ENCODE results near the gene TLL1.

TLL1 gene

DNA sequence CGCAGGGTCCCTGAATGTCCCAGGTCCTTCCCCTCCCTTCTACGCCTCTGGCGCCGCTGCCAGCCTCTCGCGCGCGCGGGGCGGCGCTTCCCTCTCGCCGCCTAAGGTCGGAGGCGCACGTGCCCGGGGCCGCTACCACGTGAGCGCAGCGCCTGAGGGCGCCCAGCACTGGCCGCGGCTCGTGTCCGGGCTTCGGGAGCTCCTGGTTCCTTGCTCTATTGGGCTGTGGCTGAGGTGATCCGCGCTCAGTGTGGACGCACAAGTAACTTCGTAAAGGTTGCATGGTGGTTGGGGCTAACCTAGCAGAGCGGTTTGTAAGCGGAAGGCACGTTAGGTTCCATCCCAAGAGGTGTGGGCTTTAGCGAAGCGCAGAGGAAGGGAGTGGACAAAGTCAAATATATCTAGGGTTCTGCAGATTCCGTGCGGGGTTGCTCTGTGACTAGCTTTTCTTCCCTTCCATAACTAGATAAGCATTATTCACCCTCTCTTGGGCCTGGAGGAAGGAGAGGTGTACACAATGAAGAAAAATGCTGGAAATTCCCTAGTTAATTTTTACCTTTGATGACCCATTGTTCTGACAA, 1.8 kb downstream of the TLL1 start:
- DNase-seq, result peak; percentile 7

DNA sequence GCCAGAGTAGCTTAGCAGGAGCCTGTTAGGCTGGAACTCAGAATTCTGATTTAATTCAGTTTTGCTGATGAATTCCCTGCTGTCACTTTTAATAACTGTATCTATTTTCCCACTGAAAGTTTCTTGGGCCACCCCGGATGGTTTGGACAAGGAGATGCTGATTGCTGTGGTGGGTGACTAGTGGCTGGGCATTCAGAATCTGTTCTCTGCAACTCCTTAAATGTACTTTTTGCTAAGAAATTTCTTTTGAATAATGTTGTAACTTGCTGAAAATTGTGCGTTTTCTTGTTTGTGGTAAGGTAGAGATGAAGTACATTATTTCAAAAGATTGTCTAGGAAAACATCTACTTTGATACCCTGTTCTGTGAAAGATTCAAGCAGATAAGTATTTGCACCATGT, 2.4 kb downstream of the TLL1 start:
- Histone ChIP-seq H3K27me3 (peaks cover 65% of the 10 kb centered on the region), H3K9me3 (no peaks in the 10 kb centered on the region; the same call in 1 of the 2 replicates), H3K4me1 (no peaks in the 10 kb centered on the region), H3K36me3 (no peaks in the 10 kb centered on the region), H3K4me3 (ENCODE audit: low read depth, low read length) (no peak overlapping the region)
- DNase-seq, result no peak
- TF ChIP-seq CTCF (IDR thresholded peaks at IDR 0.05; ENCODE audit: low read depth, low read length), result no peak

More for the DNA sequence above, 1.8 kb downstream of the TLL1 start:
- Histone ChIP-seq H3K36me3 (no peaks in the 10 kb centered on the region), H3K9me3 (no peaks in the 10 kb centered on the region; the same call in 1 of the 2 replicates), H3K27me3 (peaks cover 70% of the 10 kb centered on the region), H3K4me1 (no peaks in the 10 kb centered on the region), H3K4me3 (ENCODE audit: low read depth, low read length) (no peak overlapping the region)
- TF ChIP-seq CTCF (IDR thresholded peaks at IDR 0.05; ENCODE audit: low read depth, low read length), result no peak

GRCh38 chr4:165877286-165877685, 4.2 kb downstream of the TLL1 start:
- no peaks in the 10 kb centered on the region for H3K4me1 ChIP-seq
- TF ChIP-seq CTCF (IDR thresholded peaks at IDR 0.05; ENCODE audit: low read depth, low read length), result no peak
- no peak for DNase-seq
- no peak overlapping the region for H3K4me3 ChIP-seq (ENCODE audit: low read depth, low read length)
- peaks cover 49% of the 10 kb centered on the region for H3K27me3 ChIP-seq
- no peaks in the 10 kb centered on the region; the same call in 1 of the 2 replicates for H3K9me3 ChIP-seq
- H3K36me3 ChIP-seq, result no peaks in the 10 kb centered on the region

DNA sequence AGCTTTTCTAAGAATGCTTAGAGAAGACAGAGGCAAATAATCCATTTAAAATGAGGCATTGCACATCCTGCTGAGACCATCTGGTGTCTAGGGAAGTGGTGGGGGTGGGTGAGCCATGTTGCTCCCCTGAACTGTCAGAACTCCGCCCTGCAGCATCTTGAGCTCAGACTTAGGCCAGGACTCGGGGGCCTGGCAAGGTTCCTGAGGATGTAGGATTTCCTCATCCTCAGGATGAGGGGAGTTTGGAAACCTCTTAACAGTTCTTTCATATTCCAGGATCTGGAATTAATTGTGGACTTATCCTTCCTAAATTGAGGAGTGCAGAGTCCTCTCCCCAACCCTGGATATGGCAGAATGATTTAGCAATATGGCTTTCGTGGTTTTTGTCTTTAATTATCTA, 6.6 kb downstream of the TLL1 start:
- H3K4me3 ChIP-seq (ENCODE audit: low read depth, low read length), result no peak overlapping the region
- H3K9me3 ChIP-seq, result no peaks in the 10 kb centered on the region
- no peak for DNase-seq
- TF ChIP-seq CTCF (IDR thresholded peaks at IDR 0.05; ENCODE audit: low read depth, low read length), result no peak
- H3K27me3 ChIP-seq, result peaks cover 25% of the 10 kb centered on the region
- no peaks in the 10 kb centered on the region for H3K36me3 ChIP-seq
- H3K4me1 ChIP-seq, result no peaks in the 10 kb centered on the region

GRCh38 chr4:165894159-165894558, 21.1 kb downstream of the TLL1 start:
- Histone ChIP-seq H3K27me3 (no peaks in the 10 kb centered on the region), H3K36me3 (no peaks in the 10 kb centered on the region), H3K4me1 (no peaks in the 10 kb centered on the region), H3K4me3 (ENCODE audit: low read depth, low read length) (no peak overlapping the region), H3K9me3 (no peaks in the 10 kb centered on the region)
- TF ChIP-seq CTCF (IDR thresholded peaks at IDR 0.05; ENCODE audit: low read depth, low read length), result no peak
- DNase-seq, result no peak

GRCh38 chr4:165905405-165906027, 32.5 kb downstream of the TLL1 start:
- Histone ChIP-seq H3K4me1 (no peaks in the 10 kb centered on the region), H3K9me3 (no peaks in the 10 kb centered on the region), H3K27me3 (no peaks in the 10 kb centered on the region), H3K4me3 (ENCODE audit: low read depth, low read length) (no peak overlapping the region), H3K36me3 (no peaks in the 10 kb centered on the region)
- TF ChIP-seq CTCF (IDR thresholded peaks at IDR 0.05; ENCODE audit: low read depth, low read length), result no peak
- DNase-seq, result no peak
